Colonic mucosa (tissue), 4 donors: Measurements from ENCODE around the gene GNRHR. TPM values are rescaled to one million over a fixed set of nuclear protein-coding genes. Genes with fewer than 3 reads are reported as not detected.
"Not testable (repeated sequence)": the region's sequence is repeated elsewhere in the genome, so short reads cannot be mapped to it uniquely, and the experiment has no call there.

ENCODE experiments used
- DNase-seq: peaks from one replicate; pipeline ENCODE4 v3.0.0-alpha.2; 2020
- H3K27ac ChIP-seq: fragments of 200-600 bp; one replicate; pipeline ENCODE4 v1.8.0; 2021
- H3K27me3 ChIP-seq: fragments of 200-600 bp; one replicate; pipeline ENCODE4 v1.8.0; 2021
- H3K36me3 ChIP-seq: fragments of 200-600 bp; one replicate; pipeline ENCODE4 v1.8.0; 2021
- H3K4me1 ChIP-seq: fragments of 200-600 bp; one replicate; pipeline ENCODE4 v1.8.0; 2021; ENCODE audit warnings: mild to moderate bottlenecking
- H3K4me3 ChIP-seq: fragments of 200-600 bp; one replicate; pipeline ENCODE4 v1.8.0; 2021
- H3K9ac ChIP-seq, 2 donors: one replicate each; pipeline ENCODE4 v1.7.0; 2013; ENCODE audit warnings: control low read depth in 2 of 2, low read depth in 2 of 2, low read length in 2 of 2
- H3K9me3 ChIP-seq: fragments of 200-600 bp; one replicate; pipeline ENCODE4 v1.8.0; 2021
- CTCF ChIP-seq: fragments of 200-600 bp; IDR thresholded peaks from one replicate; pipeline ENCODE4 v1.8.0; 2022; ENCODE audit warnings: antibody characterized with exemption, mild to moderate bottlenecking
- intact Hi-C: fragments of 100-400 bp; cut with DNase I; formaldehyde crosslinking; loops from one replicate; pipeline ENCODE4 v1.14.1; 2022
- total RNA-seq, 2 donors: library from RNA; stranded (reverse); fragmentation: NEBNext Ultra II Directional in 1 of 2; extraction: Animal tissue kit (Norgen Biotek cat#: 25700) in 1 of 2; gene quantifications; one replicate each; pipeline ENCODE4 v1.2.1, GENCODE V29; 2021
- donor health status: healthy.
- donor health status: DM: no; HTN: no; CAD: no.
- donor health status: DM: no; HTN: no; CAD: no.

The GNRHR gene
- total RNA-seq, 2 donors from 2014 or later: not detected

- no peak for DNase-seq
- intact Hi-C loops: no loop called here
- no peak overlapping the region for H3K9ac ChIP-seq
- H3K4me1 ChIP-seq: no peaks in the 10 kb centered on the region
- H3K9me3 ChIP-seq: no peaks in the 10 kb centered on the region
- TF ChIP-seq CTCF: no peak
- H3K27me3 ChIP-seq: no peaks in the 10 kb centered on the region
- H3K27ac ChIP-seq: no peak overlapping the region
- H3K4me3 ChIP-seq: no peak overlapping the region
- H3K36me3 ChIP-seq: no peaks in the 10 kb centered on the region
Measured at GRCh38 chr4:67776746-67777145, 22.6 kb upstream of the GNRHR start.

GRCh38 chr4:67770422-67770821, 16.2 kb upstream of the GNRHR start:
- no peak overlapping the region for H3K27ac ChIP-seq
- H3K36me3 ChIP-seq: no peaks in the 10 kb centered on the region
- no peaks in the 10 kb centered on the region for H3K27me3 ChIP-seq
- intact Hi-C loops: no loop called here
- no peak for DNase-seq
- no peak overlapping the region for H3K9ac ChIP-seq
- no peaks in the 10 kb centered on the region for H3K4me1 ChIP-seq
- no peak overlapping the region for H3K4me3 ChIP-seq
- TF ChIP-seq CTCF: no peak
- no peaks in the 10 kb centered on the region for H3K9me3 ChIP-seq

GRCh38 chr4:67765928-67766327, 11.7 kb upstream of the GNRHR start:
- H3K9ac ChIP-seq: no peak overlapping the region
- H3K36me3 ChIP-seq: no peaks in the 10 kb centered on the region
- no peak overlapping the region for H3K4me3 ChIP-seq
- intact Hi-C loops: no loop called here
- H3K9me3 ChIP-seq: no peaks in the 10 kb centered on the region
- H3K4me1 ChIP-seq: no peaks in the 10 kb centered on the region
- no peak for DNase-seq
- no peak for TF ChIP-seq CTCF
- no peak overlapping the region for H3K27ac ChIP-seq
- no peaks in the 10 kb centered on the region for H3K27me3 ChIP-seq

GRCh38 chr4:67765401-67765800, 11.2 kb upstream of the GNRHR start:
- Histone ChIP-seq H3K4me1 (no peaks in the 10 kb centered on the region), H3K27ac (no peak overlapping the region), H3K27me3 (no peaks in the 10 kb centered on the region), H3K9ac (no peak overlapping the region), H3K9me3 (no peaks in the 10 kb centered on the region), H3K4me3 (no peak overlapping the region), H3K36me3 (no peaks in the 10 kb centered on the region)
- intact Hi-C loops: no loop called here
- TF ChIP-seq CTCF: no peak
- DNase-seq: no peak

- Histone ChIP-seq H3K27me3 (no peaks in the 10 kb centered on the region), H3K4me1 (no peaks in the 10 kb centered on the region), H3K9me3 (no peaks in the 10 kb centered on the region), H3K4me3 (no peak overlapping the region), H3K27ac (no peak overlapping the region), H3K36me3 (no peaks in the 10 kb centered on the region), H3K9ac (no peak overlapping the region)
- DNase-seq: no peak
- intact Hi-C loops: no loop called here
- TF ChIP-seq CTCF: no peak
Measured at GRCh38 chr4:67764183-67764582, 10.0 kb upstream of the GNRHR start.

- intact Hi-C loops: no loop called here
- TF ChIP-seq CTCF: no peak
- Histone ChIP-seq H3K4me3 (no peak overlapping the region), H3K9me3 (no peaks in the 10 kb centered on the region), H3K4me1 (no peaks in the 10 kb centered on the region), H3K27ac (no peak overlapping the region), H3K9ac (no peak overlapping the region), H3K27me3 (no peaks in the 10 kb centered on the region), H3K36me3 (no peaks in the 10 kb centered on the region)
- no peak for DNase-seq
Measured at GRCh38 chr4:67762086-67762485, 7.9 kb upstream of the GNRHR start.

- H3K27me3 ChIP-seq, H3K36me3 ChIP-seq, H3K9ac ChIP-seq, H3K4me3 ChIP-seq, H3K27ac ChIP-seq, H3K4me1 ChIP-seq, intact Hi-C loops, H3K9me3 ChIP-seq, DNase-seq: not testable (repeated sequence)
Measured at GRCh38 chr4:67756991-67757390, 2.8 kb upstream of the GNRHR start.
